Breast epithelium (tissue), 3 donors: Measurements from ENCODE around the gene ZC2HC1C.

Experiments
- POLR2AphosphoS5 ChIP-seq, 3 donors: sonication (generic); formaldehyde crosslinking; IDR thresholded peaks; one replicate each; pipeline ENCODE4 v1.6.1; 2017; ENCODE audit warnings: antibody characterized with exemption in 3 of 3
- TF ChIP-seq, protein P1 (sequence below), 3 donors: fragments of 450-650 bp; IDR thresholded peaks; one replicate each; pipeline ENCODE4 v1.5.1; 2016 to 2017; ENCODE audit warnings: antibody characterized with exemption in 3 of 3, mild to moderate bottlenecking in 3 of 3, moderate library complexity in 3 of 3

DNA sequence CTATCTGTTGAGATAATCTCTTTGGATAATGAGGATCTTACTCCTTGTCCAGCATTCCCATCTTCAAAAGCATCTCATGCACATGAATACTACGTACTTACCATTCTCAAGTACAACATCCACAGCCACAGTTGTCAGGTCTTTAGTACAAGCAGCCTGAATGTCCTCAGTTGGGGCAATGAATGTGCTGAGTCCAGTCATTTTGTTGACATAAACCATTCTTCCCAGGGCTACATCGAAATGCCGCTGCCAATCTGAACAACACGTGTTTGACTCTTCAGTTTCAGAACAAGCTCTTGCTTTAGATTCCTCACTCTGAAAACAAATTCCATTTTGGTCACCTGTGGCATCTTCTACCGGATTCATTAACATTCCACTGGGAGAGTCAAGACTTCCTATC, 23.2 kb upstream of the ZC2HC1C start:
- TF ChIP-seq, protein P1, sequence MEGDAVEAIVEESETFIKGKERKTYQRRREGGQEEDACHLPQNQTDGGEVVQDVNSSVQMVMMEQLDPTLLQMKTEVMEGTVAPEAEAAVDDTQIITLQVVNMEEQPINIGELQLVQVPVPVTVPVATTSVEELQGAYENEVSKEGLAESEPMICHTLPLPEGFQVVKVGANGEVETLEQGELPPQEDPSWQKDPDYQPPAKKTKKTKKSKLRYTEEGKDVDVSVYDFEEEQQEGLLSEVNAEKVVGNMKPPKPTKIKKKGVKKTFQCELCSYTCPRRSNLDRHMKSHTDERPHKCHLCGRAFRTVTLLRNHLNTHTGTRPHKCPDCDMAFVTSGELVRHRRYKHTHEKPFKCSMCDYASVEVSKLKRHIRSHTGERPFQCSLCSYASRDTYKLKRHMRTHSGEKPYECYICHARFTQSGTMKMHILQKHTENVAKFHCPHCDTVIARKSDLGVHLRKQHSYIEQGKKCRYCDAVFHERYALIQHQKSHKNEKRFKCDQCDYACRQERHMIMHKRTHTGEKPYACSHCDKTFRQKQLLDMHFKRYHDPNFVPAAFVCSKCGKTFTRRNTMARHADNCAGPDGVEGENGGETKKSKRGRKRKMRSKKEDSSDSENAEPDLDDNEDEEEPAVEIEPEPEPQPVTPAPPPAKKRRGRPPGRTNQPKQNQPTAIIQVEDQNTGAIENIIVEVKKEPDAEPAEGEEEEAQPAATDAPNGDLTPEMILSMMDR (IDR thresholded peaks at IDR 0.05), result no peak
- no peak for TF ChIP-seq POLR2AphosphoS5 (IDR thresholded peaks at IDR 0.05)
